IMR-90 (cell line): ENCODE results near the gene FKBP6.

Experiments
- CTCF ChIP-seq: conservative IDR thresholded peaks from 2 replicates; pipeline ENCODE4 v1.5.1; 2012; ENCODE audit warnings: mild to moderate bottlenecking, low read depth, low read length, improper control_type of control experiment
- MAZ ChIP-seq: IDR thresholded peaks from 2 replicates; pipeline ENCODE4 v1.6.1; 2012; ENCODE audit warnings: low read depth, mild to moderate bottlenecking, low read length, improper control_type of control experiment, moderate library complexity, borderline replicate concordance
- SMC3 ChIP-seq: fragments of 150-350 bp; IDR thresholded peaks from 2 replicates; pipeline ENCODE4 v1.6.1; 2016; ENCODE audit warnings: low read depth, mild to moderate bottlenecking, antibody characterized with exemption, low read length, moderate library complexity

GRCh38 chr7:73369622-73370021 lies 41.7 kb downstream of the FKBP6 start:
- TF ChIP-seq CTCF (no peak), MAZ (no peak), SMC3 (no peak)
